MM.1S (cell line): ENCODE data around the gene RACGAP1.

Source experiments
- CTCF ChIP-seq: fragments of 300-600 bp; sonication (generic); IDR thresholded peaks from 2 replicates; pipeline ENCODE4 v1.5.1; 2016; ENCODE audit warnings: antibody characterized with exemption, low read length, mixed read lengths
- EZH2 ChIP-seq: fragments of 300-600 bp; sonication (generic); optimal IDR thresholded peaks from 2 replicates; pipeline ENCODE3; 2017; ENCODE audit warnings: low read depth, mild to moderate bottlenecking, antibody characterized with exemption, low read length, mixed read lengths
- EZH2phosphoT487 ChIP-seq: fragments of 300-600 bp; sonication (generic); IDR thresholded peaks from 2 replicates; pipeline ENCODE4 v1.6.1; 2018; ENCODE audit warnings: antibody characterized with exemption, low read length

DNA sequence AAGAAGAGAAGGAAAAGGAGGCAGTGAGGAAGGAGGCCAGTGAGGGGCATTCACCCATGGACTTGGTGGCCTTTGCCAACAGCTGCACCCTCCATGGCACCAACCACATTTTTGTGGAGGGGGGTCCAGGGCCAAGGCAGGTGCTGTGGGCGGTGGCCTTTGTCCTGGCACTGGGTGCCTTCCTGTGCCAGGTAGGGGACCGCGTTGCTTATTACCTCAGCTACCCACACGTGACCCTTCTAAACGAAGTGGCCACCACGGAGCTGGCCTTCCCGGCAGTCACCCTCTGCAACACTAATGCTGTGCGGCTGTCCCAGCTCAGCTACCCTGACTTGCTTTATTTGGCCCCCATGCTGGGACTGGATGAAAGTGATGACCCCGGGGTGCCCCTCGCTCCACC, 48.4 kb upstream of the RACGAP1 start:
- TF ChIP-seq CTCF, result no peak
- no peak for TF ChIP-seq EZH2phosphoT487
- no peak for TF ChIP-seq EZH2
